ENCODE measurements around the gene NOG.

The NOG gene

DNA sequence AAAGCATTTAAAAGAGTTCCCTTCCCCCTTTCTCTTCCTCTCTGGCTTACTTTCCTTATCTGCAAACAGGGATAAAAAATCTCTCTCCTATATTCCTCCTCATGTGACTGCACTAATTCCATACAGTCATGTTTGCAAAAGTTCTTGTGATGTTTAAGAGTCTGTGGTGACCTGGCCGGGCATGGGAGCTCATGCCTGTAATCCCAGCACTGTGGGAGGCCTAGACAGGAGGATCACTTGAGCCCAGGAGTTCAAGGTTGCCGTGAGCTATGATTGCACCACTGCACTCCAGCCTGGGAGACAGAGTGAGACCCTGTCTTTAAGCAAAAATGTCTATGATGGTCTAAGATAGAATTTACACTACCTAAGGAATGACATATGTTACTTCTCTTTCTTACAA lies 19.6 kb downstream of the NOG start:
- TF ChIP-seq, protein P1, sequence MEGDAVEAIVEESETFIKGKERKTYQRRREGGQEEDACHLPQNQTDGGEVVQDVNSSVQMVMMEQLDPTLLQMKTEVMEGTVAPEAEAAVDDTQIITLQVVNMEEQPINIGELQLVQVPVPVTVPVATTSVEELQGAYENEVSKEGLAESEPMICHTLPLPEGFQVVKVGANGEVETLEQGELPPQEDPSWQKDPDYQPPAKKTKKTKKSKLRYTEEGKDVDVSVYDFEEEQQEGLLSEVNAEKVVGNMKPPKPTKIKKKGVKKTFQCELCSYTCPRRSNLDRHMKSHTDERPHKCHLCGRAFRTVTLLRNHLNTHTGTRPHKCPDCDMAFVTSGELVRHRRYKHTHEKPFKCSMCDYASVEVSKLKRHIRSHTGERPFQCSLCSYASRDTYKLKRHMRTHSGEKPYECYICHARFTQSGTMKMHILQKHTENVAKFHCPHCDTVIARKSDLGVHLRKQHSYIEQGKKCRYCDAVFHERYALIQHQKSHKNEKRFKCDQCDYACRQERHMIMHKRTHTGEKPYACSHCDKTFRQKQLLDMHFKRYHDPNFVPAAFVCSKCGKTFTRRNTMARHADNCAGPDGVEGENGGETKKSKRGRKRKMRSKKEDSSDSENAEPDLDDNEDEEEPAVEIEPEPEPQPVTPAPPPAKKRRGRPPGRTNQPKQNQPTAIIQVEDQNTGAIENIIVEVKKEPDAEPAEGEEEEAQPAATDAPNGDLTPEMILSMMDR (IDR thresholded peaks at IDR 0.05) = no peak
- no peaks in the 10 kb centered on the region for H3K27me3 ChIP-seq
- H3K9me3 ChIP-seq = no peaks in the 10 kb centered on the region
- H3K36me3 ChIP-seq = no peaks in the 10 kb centered on the region
- H3K4me1 ChIP-seq (ENCODE audit: control insufficient read depth in 1 of 2, insufficient read depth in 1 of 2, low read depth in 1 of 2, low read length in 1 of 2) = peaks cover 7 to 10% of the 10 kb centered on the region in 2 experiments
- no peak overlapping the region for H3K4me3 ChIP-seq (ENCODE audit: low read depth in 1 of 2, low read length in 1 of 2)
- no peak overlapping the region for H3K27ac ChIP-seq

- Histone ChIP-seq H3K4me3 (ENCODE audit: low read depth in 1 of 2, low read length in 1 of 2) (no peak overlapping the region), H3K9me3 (no peaks in the 10 kb centered on the region), H3K36me3 (no peaks in the 10 kb centered on the region), H3K27ac (no peak overlapping the region), H3K4me1 (ENCODE audit: control insufficient read depth in 1 of 2, insufficient read depth in 1 of 2, low read depth in 1 of 2, low read length in 1 of 2) (peaks cover 7 to 10% of the 10 kb centered on the region in 2 experiments), H3K27me3 (no peaks in the 10 kb centered on the region)
- TF ChIP-seq, protein P1 (IDR thresholded peaks at IDR 0.05) = no peak
Measured at GRCh38 chr17:56614522-56614921, 21.0 kb downstream of the NOG start.

DNA sequence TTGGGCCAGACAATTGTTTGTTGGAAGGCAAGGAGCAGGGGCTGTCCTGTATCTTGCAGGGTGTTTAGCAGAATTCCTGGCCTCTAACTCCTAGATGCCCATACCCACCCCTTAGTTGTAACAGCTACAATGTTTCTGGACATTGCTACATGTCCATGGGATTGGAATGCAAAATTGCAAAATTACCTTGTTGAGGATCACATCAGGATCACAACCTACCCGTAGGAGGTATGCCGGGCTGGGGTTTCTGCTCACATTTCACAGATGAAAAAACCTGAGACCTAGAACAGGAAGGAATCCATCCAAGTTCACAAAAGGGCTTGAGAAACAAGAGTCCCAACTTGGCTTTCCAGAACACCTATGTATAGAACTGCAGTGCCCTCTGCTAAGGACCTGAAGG lies 22.7 kb downstream of the NOG start:
- H3K4me1 ChIP-seq (ENCODE audit: control insufficient read depth in 1 of 2, insufficient read depth in 1 of 2, low read depth in 1 of 2, low read length in 1 of 2) = no peaks in the 10 kb centered on the region
- H3K27ac ChIP-seq = no peak overlapping the region
- H3K27me3 ChIP-seq = no peaks in the 10 kb centered on the region
- H3K9me3 ChIP-seq = no peaks in the 10 kb centered on the region
- no peaks in the 10 kb centered on the region for H3K36me3 ChIP-seq
- no peak overlapping the region for H3K4me3 ChIP-seq (ENCODE audit: low read depth in 1 of 2, low read length in 1 of 2)
- TF ChIP-seq, protein P1 (IDR thresholded peaks at IDR 0.05) = no peak

GRCh38 chr17:56623383-56623782 lies 29.9 kb downstream of the NOG start:
- TF ChIP-seq, protein P1 (IDR thresholded peaks at IDR 0.05) = no peak
- Histone ChIP-seq H3K4me3 (ENCODE audit: low read depth in 1 of 2, low read length in 1 of 2) (no peak overlapping the region), H3K9me3 (no peaks in the 10 kb centered on the region), H3K27me3 (no peaks in the 10 kb centered on the region), H3K36me3 (no peaks in the 10 kb centered on the region), H3K4me1 (ENCODE audit: control insufficient read depth in 1 of 2, insufficient read depth in 1 of 2, low read depth in 1 of 2, low read length in 1 of 2) (peaks cover 0 to 3% of the 10 kb centered on the region in 2 experiments), H3K27ac (no peak overlapping the region)

GRCh38 chr17:56624309-56624708 lies 30.8 kb downstream of the NOG start:
- Histone ChIP-seq H3K9me3 (no peaks in the 10 kb centered on the region), H3K4me1 (ENCODE audit: control insufficient read depth in 1 of 2, insufficient read depth in 1 of 2, low read depth in 1 of 2, low read length in 1 of 2) (peaks cover 0 to 3% of the 10 kb centered on the region in 2 experiments), H3K4me3 (ENCODE audit: low read depth in 1 of 2, low read length in 1 of 2) (no peak overlapping the region), H3K36me3 (no peaks in the 10 kb centered on the region), H3K27me3 (peaks cover 3% of the 10 kb centered on the region), H3K27ac (no peak overlapping the region)
- TF ChIP-seq, protein P1 (IDR thresholded peaks at IDR 0.05) = no peak

- H3K4me1 ChIP-seq (ENCODE audit: control insufficient read depth in 1 of 2, insufficient read depth in 1 of 2, low read depth in 1 of 2, low read length in 1 of 2) = peaks cover 0 to 3% of the 10 kb centered on the region in 2 experiments
- TF ChIP-seq, protein P1 (IDR thresholded peaks at IDR 0.05) = no peak
- peaks cover 3% of the 10 kb centered on the region for H3K27me3 ChIP-seq
- no peak overlapping the region for H3K4me3 ChIP-seq (ENCODE audit: low read depth in 1 of 2, low read length in 1 of 2)
- no peaks in the 10 kb centered on the region for H3K36me3 ChIP-seq
- no peak overlapping the region for H3K27ac ChIP-seq
- no peaks in the 10 kb centered on the region for H3K9me3 ChIP-seq
Measured at GRCh38 chr17:56624912-56625311, 31.4 kb downstream of the NOG start.

Measured in neutrophil (primary cell).